Measurements from ENCODE around the gene STRIP2. TPM values are rescaled to one million over a fixed set of nuclear protein-coding genes. Genes with fewer than 3 reads are reported as not detected.

STRIP2 gene
- total RNA-seq, 1 donor from 2014 or later, result 6.5 TPM

DNA sequence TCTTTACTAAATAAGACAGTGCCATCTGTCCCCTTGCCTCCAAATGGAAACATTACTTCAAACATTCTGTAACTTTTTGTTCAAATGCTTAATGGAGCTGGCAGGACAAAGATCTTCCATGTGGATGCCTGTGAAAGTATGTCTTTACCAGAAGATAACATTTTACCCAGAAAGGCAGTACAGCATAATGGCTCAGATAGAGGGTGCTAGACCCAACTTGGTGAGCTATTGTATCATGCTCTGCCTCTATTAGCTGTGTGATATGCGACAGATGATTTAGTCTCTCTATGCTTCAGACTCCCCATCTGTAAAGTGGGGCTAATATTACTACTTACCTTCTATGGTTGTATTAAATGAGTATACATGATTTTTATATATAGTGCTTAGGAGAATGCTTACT is 59.3 kb downstream of the STRIP2 start:
- H3K9me3 Mint-ChIP-seq (ENCODE audit: low read depth), result no peaks in the 10 kb centered on the region
- no peak for DNase-seq (ENCODE audit: low spot score, unreplicated experiment)
- peaks cover 4% of the 10 kb centered on the region for H3K4me1 Mint-ChIP-seq (ENCODE audit: low read depth)
- H3K27ac Mint-ChIP-seq, result no peak overlapping the region
- H3K27me3 Mint-ChIP-seq, result peaks cover 8% of the 10 kb centered on the region
- TF ChIP-seq, protein P1, sequence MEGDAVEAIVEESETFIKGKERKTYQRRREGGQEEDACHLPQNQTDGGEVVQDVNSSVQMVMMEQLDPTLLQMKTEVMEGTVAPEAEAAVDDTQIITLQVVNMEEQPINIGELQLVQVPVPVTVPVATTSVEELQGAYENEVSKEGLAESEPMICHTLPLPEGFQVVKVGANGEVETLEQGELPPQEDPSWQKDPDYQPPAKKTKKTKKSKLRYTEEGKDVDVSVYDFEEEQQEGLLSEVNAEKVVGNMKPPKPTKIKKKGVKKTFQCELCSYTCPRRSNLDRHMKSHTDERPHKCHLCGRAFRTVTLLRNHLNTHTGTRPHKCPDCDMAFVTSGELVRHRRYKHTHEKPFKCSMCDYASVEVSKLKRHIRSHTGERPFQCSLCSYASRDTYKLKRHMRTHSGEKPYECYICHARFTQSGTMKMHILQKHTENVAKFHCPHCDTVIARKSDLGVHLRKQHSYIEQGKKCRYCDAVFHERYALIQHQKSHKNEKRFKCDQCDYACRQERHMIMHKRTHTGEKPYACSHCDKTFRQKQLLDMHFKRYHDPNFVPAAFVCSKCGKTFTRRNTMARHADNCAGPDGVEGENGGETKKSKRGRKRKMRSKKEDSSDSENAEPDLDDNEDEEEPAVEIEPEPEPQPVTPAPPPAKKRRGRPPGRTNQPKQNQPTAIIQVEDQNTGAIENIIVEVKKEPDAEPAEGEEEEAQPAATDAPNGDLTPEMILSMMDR (IDR thresholded peaks at IDR 0.05; ENCODE audit: unreplicated experiment), result no peak
- no peaks in the 10 kb centered on the region for H3K36me3 Mint-ChIP-seq (ENCODE audit: insufficient read depth)
- no peak overlapping the region for H3K4me3 Mint-ChIP-seq (ENCODE audit: low read depth)

DNA sequence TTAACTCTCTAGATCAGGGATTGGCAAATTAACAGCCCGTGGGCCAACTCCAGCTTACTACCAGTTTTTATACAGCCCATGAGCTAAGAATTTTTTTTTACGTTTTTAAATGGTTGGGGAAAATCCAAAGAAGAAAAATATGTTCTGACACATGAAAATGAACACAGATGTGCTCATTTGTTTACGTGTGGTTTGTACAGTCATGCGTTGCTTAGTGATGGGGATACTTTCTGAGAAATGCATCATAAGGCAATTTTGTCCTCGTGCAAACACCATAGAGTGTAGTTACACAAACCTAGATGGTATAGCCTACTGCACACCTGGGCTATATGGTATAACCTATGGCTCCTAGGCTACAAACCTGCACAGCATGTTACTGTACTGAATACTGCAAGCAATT is 59.8 kb downstream of the STRIP2 start:
- Mint-ChIP-seq H3K27me3 (peaks cover 8% of the 10 kb centered on the region), H3K9me3 (ENCODE audit: low read depth) (no peaks in the 10 kb centered on the region), H3K27ac (no peak overlapping the region)

DNA sequence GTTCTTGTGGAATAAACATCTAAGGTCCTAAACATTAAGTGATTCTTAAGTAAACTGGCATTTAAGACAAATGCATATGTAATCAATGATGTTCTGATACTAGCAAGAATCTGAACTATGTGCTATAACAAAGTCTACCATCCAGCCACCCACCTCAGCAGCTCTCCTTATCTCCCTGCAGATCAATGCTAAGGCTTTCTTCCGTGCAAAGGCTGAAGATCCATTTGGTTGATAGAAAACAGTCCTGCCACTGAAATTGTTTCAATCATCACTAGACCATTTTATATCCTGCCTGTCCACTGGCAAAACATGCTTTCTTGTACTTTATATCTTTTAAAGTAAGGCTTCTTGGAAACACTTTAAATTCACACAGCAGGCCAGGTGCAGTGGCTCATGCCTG is 61.8 kb downstream of the STRIP2 start:
- H3K27me3 Mint-ChIP-seq, result peaks cover 15% of the 10 kb centered on the region

More for the DNA sequence above, 59.8 kb downstream of the STRIP2 start:
- no peak for DNase-seq (ENCODE audit: low spot score, unreplicated experiment)
- Mint-ChIP-seq H3K4me3 (ENCODE audit: low read depth) (no peak overlapping the region), H3K4me1 (ENCODE audit: low read depth) (peaks cover 4% of the 10 kb centered on the region), H3K36me3 (ENCODE audit: insufficient read depth) (no peaks in the 10 kb centered on the region)
- TF ChIP-seq, protein P1 (IDR thresholded peaks at IDR 0.05; ENCODE audit: unreplicated experiment), result no peak

DNA sequence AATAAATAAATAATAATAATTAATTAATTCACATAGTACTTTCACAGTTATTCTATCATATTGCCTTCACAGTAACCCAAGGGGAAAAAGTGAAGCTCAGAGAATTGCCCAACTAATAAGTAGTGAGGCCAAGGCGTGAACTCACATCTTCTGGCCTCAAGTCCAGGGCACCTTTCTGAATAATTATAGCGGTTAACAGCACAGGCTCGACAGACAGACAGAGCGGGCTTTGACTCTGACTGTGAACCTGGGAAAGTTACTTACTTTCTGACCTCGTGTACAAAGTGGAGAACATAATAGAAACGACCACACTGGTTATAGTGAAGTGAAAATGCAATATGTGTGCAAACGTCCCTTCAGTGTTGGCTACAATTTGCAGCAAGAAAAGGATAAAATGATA is 62.4 kb downstream of the STRIP2 start:
- Mint-ChIP-seq H3K36me3 (ENCODE audit: insufficient read depth) (no peaks in the 10 kb centered on the region), H3K4me3 (ENCODE audit: low read depth) (no peak overlapping the region), H3K27me3 (peaks cover 20% of the 10 kb centered on the region), H3K4me1 (ENCODE audit: low read depth) (peaks cover 5% of the 10 kb centered on the region), H3K9me3 (ENCODE audit: low read depth) (no peaks in the 10 kb centered on the region), H3K27ac (no peak overlapping the region)
- DNase-seq (ENCODE audit: low spot score, unreplicated experiment), result no peak
- TF ChIP-seq, protein P1 (IDR thresholded peaks at IDR 0.05; ENCODE audit: unreplicated experiment), result no peak

More for the DNA sequence above, 61.8 kb downstream of the STRIP2 start:
- Mint-ChIP-seq H3K9me3 (ENCODE audit: low read depth) (no peaks in the 10 kb centered on the region), H3K36me3 (ENCODE audit: insufficient read depth) (no peaks in the 10 kb centered on the region), H3K4me1 (ENCODE audit: low read depth) (peaks cover 4% of the 10 kb centered on the region), H3K4me3 (ENCODE audit: low read depth) (no peak overlapping the region), H3K27ac (no peak overlapping the region)
- DNase-seq (ENCODE audit: low spot score, unreplicated experiment), result no peak
- TF ChIP-seq, protein P1 (IDR thresholded peaks at IDR 0.05; ENCODE audit: unreplicated experiment), result no peak

DNA sequence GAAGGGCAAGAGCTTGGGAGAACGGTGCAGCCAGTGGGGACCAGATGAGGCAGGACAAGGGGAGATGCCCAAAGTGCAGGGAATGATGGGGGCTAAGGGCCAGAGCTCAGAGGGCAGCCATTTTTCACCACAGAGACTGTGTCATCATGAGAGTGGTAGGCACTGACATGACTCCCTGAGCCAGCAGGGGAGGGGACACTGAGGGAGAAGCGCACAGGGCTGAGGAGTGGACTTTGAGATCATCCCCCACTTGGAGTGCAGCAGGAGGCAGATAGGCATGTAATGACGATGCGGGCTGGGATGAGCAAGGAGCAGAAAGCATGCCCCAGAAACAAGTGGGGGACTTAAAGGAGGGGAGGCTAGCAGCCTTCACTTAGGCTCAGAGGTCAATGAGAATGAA is 62.9 kb downstream of the STRIP2 start:
- TF ChIP-seq, protein P1 (IDR thresholded peaks at IDR 0.05; ENCODE audit: unreplicated experiment), result no peak
- peaks cover 5% of the 10 kb centered on the region for H3K4me1 Mint-ChIP-seq (ENCODE audit: low read depth)

More for the DNA sequence above, 62.9 kb downstream of the STRIP2 start:
- H3K27me3 Mint-ChIP-seq, result peaks cover 20% of the 10 kb centered on the region
- H3K4me3 Mint-ChIP-seq (ENCODE audit: low read depth), result no peak overlapping the region
- H3K9me3 Mint-ChIP-seq (ENCODE audit: low read depth), result no peaks in the 10 kb centered on the region
- DNase-seq (ENCODE audit: low spot score, unreplicated experiment), result no peak
- H3K36me3 Mint-ChIP-seq (ENCODE audit: insufficient read depth), result no peaks in the 10 kb centered on the region
- no peak overlapping the region for H3K27ac Mint-ChIP-seq
